GM12872 (cell line): Measurements from ENCODE around the gene AHRR.

ENCODE experiments used
- TF ChIP-seq, protein P1 (sequence below): IDR thresholded peaks from 3 replicates; pipeline ENCODE4 v1.5.1; 2011; ENCODE audit warnings: low read depth, mild to moderate bottlenecking, low read length, moderate library complexity; ENCODE audit not compliant: insufficient read depth

The AHRR gene

DNA sequence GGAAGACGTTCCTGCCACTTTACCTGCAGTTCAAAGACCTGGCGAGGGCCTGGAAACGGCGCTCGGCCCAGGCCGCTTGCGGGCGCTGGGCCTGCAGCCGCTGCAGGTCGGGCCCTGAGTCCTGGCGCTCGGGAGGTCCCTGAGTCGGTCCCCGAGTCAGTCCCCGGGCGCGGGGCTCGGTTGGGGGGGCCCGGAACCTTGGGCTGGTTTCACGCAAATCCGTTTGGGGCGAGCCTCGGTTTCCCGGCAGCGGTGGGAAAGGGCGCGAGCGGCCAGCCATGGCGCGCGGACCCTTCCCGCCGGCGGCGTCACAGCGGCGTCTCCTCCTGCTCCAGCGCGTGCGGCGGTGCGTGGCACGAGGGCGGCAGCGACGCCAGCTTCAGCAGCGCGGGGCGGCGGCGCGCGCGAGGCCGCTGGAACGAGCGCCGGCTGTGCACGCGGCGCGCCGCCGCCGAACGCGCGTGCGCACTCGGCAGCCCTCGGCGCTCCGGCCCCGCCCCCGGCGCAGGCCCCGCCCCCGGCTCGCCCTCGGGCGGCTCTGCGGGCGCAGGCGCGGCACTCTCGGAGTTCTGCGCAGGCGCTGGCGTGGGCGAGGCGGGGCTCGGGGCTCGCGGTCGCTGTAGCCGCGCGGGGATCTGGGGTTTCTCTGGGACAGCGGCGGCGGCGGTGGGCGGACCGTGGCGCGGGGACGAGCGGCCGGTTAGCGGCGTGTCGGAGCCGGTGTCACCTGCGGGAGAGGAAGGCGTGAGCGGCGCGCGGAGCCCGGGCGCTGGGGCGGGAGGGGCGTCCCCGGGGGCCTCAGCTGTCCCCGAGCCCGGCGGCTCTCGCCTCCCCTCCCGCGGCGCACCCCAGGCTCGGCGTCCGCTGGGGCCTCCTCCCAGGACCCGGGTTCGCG is 151.4 kb downstream of the AHRR start:
- TF ChIP-seq, protein P1, sequence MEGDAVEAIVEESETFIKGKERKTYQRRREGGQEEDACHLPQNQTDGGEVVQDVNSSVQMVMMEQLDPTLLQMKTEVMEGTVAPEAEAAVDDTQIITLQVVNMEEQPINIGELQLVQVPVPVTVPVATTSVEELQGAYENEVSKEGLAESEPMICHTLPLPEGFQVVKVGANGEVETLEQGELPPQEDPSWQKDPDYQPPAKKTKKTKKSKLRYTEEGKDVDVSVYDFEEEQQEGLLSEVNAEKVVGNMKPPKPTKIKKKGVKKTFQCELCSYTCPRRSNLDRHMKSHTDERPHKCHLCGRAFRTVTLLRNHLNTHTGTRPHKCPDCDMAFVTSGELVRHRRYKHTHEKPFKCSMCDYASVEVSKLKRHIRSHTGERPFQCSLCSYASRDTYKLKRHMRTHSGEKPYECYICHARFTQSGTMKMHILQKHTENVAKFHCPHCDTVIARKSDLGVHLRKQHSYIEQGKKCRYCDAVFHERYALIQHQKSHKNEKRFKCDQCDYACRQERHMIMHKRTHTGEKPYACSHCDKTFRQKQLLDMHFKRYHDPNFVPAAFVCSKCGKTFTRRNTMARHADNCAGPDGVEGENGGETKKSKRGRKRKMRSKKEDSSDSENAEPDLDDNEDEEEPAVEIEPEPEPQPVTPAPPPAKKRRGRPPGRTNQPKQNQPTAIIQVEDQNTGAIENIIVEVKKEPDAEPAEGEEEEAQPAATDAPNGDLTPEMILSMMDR: no peak

DNA sequence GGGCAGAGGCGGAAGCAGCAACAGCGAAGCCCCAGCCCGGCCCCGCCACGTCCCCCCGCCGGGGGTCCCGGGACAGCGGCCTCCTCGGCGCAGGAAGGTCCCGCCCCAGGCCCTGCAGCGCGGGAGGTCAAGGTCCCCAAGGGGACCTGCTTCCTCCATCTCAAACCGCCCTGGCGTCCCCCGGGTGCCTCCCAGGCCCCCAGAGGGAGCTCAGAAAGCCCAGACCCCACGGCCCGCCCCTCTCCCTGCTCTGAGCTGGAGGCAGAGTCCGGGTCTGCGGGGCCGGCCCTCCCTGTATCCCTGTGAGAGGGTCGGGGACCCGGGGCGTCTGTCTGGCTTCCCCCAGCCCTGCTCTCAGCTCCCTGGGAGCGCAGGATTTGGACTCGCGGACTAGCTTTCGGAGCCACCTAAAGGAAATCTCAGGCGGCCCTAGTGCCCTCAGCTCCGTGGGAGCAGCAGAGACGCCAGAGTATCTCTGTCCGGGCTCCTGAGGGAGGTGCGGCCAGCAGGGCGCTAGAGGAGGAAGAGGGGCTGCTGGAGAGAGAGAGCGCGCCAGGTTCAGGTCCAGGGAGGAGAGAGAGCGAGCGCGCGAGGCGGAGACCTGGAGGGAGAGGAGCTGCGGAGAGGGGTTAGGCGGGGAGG is 152.2 kb downstream of the AHRR start:
- TF ChIP-seq, protein P1: no peak

DNA sequence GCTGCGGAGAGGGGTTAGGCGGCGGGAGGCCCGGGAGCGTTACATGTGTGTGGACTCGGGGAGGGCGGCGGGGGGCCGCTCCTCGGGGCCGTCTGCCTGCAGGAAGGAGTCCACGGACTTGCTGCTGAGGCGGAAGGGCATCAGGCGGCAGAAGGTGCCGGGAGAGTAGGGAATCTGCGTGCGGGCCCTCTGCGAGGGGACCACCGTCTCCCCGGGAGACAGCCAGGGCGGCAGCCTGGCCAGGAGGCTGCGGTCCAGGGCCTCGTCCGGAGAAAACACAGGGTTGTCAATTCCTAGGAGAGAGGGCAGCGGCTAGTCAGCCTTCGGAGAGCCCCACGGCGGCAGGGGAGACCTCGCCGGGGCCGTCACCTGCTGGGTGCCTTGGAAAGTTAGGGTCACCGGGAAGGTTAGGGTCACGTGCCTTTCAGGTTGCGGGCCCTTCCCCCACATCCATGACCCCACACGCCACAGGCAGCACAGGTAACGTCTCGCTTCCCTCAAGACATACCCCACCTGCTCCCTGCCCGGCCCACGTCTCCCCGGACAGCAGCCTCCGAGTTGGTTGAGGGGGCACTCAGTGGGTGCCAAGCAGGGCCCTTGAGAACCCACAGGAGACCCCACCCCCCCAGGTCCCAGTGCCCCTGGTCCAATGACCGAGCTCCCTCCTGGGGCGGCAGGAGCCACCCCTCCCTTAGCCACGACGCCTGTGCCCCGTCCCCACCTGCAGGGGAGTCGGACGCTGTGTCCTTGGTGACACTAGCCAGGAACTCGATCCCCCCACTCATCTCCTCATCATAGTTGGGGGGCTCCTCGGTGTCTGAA is 153.5 kb downstream of the AHRR start:
- TF ChIP-seq, protein P1: no peak

DNA sequence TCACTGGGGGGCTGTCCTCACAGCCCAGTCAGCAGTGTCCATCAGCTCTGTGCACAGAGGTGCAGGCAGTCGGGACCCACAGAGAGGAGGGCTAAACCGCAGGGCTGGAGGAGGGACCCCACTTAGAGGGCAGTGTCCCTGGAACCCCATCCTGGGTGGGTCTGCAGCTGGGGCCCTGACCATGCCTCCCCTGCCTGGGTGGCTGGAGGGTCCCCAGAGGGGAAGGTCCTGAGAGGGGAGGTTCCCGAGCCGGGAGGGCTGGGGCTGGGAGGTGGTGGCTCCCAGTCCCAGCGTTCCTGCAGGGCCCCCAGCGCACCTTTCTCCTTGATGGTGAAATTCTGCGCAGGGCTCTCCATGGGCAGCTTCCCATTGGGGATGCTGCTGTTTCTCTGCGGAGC is 154.2 kb downstream of the AHRR start:
- TF ChIP-seq, protein P1: no peak

DNA sequence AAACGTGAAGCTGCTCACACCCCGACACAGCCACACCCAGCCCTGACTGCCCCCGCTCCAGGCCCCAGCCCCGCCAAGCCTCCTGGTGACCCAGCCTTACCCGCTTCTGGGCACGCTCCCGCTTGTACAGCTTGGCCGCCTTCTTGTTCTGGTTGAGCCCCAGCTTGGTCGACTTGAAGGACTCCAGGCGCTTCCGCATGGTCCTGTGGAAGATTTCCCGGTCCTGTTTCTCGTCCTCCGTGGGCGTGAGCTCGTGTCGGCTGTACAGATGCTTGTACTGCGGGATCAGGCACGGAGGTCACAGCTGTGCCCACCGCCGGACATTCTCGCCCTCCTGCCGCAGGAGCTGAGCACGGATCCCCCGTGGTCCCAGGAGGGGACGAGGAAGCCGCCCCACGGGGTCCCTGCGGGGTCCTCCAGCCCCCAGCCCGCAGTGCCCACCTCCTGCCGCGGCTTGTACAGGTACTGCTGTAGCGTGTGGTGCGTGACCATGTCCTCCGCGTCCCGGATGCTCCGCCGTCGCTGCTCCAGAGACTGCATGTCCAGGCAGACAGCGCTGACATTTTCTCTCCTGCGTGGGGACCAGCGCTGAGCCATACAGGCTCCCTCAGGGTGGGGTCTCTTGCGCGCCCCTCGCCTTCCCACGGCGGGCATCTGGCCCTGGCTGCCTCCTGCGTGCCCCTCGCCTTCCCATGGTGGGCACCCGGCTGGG is 154.7 kb downstream of the AHRR start:
- TF ChIP-seq, protein P1: no peak

DNA sequence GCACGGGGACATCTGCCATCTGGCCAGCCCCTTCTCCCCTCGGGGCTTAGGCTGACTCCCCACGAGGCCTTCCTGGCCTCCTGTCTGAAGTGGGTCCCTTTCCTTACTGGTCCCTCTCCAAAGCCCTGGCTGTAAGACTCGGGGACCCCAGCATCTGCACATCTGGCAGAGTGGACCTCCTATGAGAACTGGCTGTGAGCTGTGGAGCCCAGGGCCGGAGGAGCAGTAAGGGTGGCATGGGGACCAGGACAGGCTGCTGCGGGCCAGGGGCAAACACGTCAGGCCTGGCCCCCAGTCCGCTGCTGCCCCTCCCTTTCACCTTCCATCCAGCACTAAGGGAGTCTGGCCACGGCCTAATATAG is 155.3 kb downstream of the AHRR start:
- TF ChIP-seq, protein P1: no peak
